ENCODE measurements around the gene REEP5. TPM values are rescaled to one million over a fixed set of nuclear protein-coding genes. Genes with fewer than 3 reads are reported as not detected.
A peak's percentile ranks its signal among the peaks of the same experiment; 100 is the strongest.
"Not testable (repeated sequence)": the region's sequence is repeated elsewhere in the genome, so short reads cannot be mapped to it uniquely, and the experiment has no call there.

REEP5 gene
- polyA plus RNA-seq, 1 experiment: 334 TPM

DNA sequence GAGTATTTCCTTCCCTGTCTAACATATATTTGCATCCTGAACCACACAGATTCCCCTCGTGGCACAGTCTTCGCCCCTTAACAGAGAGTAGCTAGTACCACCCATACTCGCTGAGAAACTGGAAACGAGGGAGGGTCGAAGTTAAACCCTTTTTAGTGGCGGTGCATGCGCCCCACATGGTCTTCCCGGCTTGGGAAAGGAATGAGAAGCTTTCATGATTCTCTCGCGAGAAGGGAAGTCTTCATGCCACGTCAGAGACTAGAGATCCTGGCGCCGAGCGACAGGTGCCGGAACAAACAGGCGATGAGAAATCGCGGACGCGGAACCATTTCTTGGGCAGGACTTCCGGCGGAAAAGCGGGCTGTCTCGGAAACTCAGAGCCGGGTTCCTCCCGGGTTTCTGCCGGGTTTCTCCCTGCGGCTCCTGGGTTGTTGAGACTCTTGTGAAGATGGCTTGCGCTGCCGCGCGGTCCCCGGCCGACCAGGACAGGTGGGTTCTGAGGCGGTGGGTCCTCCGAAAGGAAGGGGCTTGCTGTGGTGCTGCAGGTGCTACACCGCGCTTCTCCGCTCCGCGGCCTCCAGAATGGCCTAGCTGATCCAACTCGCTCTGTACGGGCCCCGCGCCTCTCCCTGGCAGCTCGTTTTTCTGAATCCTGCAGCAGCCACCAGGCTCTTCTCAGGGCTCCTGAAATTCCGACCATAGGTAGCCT is 60.9 kb downstream of the REEP5 start, which contains the start of gene SRP19:
SRP19 (plus strand) TSS at position 359 of the 709 bp plus-strand sequence; CDS start at position 449, 90 bp downstream.
- POLR2A ChIA-PET: interaction anchor here (1.4 kb wide), 1 partner anchor 13 kb away, joined by 3 read pairs; no protein-coding TSS in a partner anchor
- Histone ChIP-seq H3K36me3 (ENCODE audit: control insufficient read depth, insufficient read depth, low read length) (peaks cover 4% of the 10 kb centered on the region), H3K27me3 (ENCODE audit: control insufficient read depth, insufficient read depth, low read length) (no peaks in the 10 kb centered on the region), H3K4me3 (ENCODE audit: low read depth, low read length) (peak within 1 kb of the TSS; percentile 82)
- peak; percentile 89 for DNase-seq (ENCODE audit: low read depth)
- CTCF ChIA-PET: interaction anchor here (1.0 to 1.4 kb wide), 2 partner anchors 9 to 13 kb away, joined by 3 to 6 read pairs; no protein-coding TSS in a partner anchor
- TF ChIP-seq CTCF (IDR thresholded peaks at IDR 0.05; ENCODE audit: insufficient read depth, low read depth, low read length): no peak

- not testable (repeated sequence) for H3K27me3 ChIP-seq (ENCODE audit: control insufficient read depth, insufficient read depth, low read length); H3K36me3 ChIP-seq (ENCODE audit: control insufficient read depth, insufficient read depth, low read length); DNase-seq (ENCODE audit: low read depth)
- POLR2A ChIA-PET: interaction anchor here (1.4 kb wide), 1 partner anchor 12 kb away, joined by 3 read pairs; no protein-coding TSS in a partner anchor
- peak overlapping the region; percentile 82 for H3K4me3 ChIP-seq (ENCODE audit: low read depth, low read length)
- CTCF ChIA-PET: interaction anchor here (1.0 to 1.4 kb wide), 2 partner anchors 9 to 12 kb away, joined by 3 to 6 read pairs; no protein-coding TSS in a partner anchor
Measured at GRCh38 chr5:112860571-112860928, 61.5 kb downstream of the REEP5 start.

GRCh38 chr5:112857866-112858265 is 64.2 kb downstream of the REEP5 start:
- Histone ChIP-seq H3K4me3 (ENCODE audit: low read depth, low read length) (no peak overlapping the region), H3K36me3 (ENCODE audit: control insufficient read depth, insufficient read depth, low read length) (no peaks in the 10 kb centered on the region; the same call in 1 of the 2 replicates), H3K27me3 (ENCODE audit: control insufficient read depth, insufficient read depth, low read length) (peaks cover 4% of the 10 kb centered on the region)
- CTCF ChIA-PET: no interaction called here
- no peak for TF ChIP-seq CTCF (IDR thresholded peaks at IDR 0.05; ENCODE audit: insufficient read depth, low read depth, low read length)
- POLR2A ChIA-PET: no interaction called here
- DNase-seq (ENCODE audit: low read depth): no peak

- Histone ChIP-seq H3K36me3 (ENCODE audit: control insufficient read depth, insufficient read depth, low read length) (no peaks in the 10 kb centered on the region), H3K4me3 (ENCODE audit: low read depth, low read length) (no peak overlapping the region), H3K27me3 (ENCODE audit: control insufficient read depth, insufficient read depth, low read length) (peaks cover 4% of the 10 kb centered on the region)
- POLR2A ChIA-PET: no interaction called here
- no peak for TF ChIP-seq CTCF (IDR thresholded peaks at IDR 0.05; ENCODE audit: insufficient read depth, low read depth, low read length)
- DNase-seq (ENCODE audit: low read depth): no peak
- CTCF ChIA-PET: no interaction called here
Measured at GRCh38 chr5:112854651-112855050, 67.4 kb downstream of the REEP5 start.

DNA sequence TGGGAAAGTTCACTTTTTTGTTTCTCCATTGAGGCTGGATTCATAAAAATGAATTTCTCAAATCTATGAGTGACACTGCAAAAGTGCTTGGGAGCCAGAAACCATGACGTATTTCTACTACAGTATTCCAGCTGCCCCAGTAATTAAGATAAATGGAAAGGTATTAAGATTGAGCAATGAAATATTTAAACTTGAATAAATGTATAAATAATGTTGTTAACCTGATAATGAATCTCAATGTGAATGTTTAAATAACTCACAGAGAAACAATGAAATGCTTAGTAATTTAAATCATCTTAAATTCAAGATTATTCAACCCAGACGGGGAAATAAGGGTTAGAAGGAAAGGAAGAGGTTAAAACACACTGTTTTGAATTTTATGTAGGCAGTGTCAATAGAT is 72.1 kb downstream of the REEP5 start:
- no peaks in the 10 kb centered on the region for H3K36me3 ChIP-seq (ENCODE audit: control insufficient read depth, insufficient read depth, low read length)
- no peak overlapping the region for H3K4me3 ChIP-seq (ENCODE audit: low read depth, low read length)
- ChIA-PET POLR2A (no interaction called here), CTCF (interaction anchor here (0.7 to 1.1 kb wide), 2 partner anchors 295 to 299 kb away, joined by 3 to 5 read pairs; no protein-coding TSS in a partner anchor)
- no peak for TF ChIP-seq CTCF (IDR thresholded peaks at IDR 0.05; ENCODE audit: insufficient read depth, low read depth, low read length)
- DNase-seq (ENCODE audit: low read depth): no peak
- H3K27me3 ChIP-seq (ENCODE audit: control insufficient read depth, insufficient read depth, low read length): peaks cover 1% of the 10 kb centered on the region; the same call in 1 of the 2 replicates
